GM12892 (cell line): Measurements from ENCODE around the gene GPR12.

Experiments
- POLR2A ChIP-seq: IDR thresholded peaks from 2 replicates; pipeline ENCODE4 v1.6.1; 2011; ENCODE audit warnings: low read depth, low read length, control low read depth
- POLR2AphosphoS5 ChIP-seq: IDR thresholded peaks from 2 replicates; pipeline ENCODE4 v1.6.1; 2011; ENCODE audit warnings: low read depth, low read length, control low read depth
- TAF1 ChIP-seq: IDR thresholded peaks from 2 replicates; pipeline ENCODE4 v1.6.1; 2011; ENCODE audit warnings: low read depth, mild to moderate bottlenecking, control low read depth, low read length, borderline replicate concordance

GRCh38 chr13:26772531-26772930 lies 11.9 kb upstream of the GPR12 start:
- TF ChIP-seq POLR2A (no peak), TAF1 (no peak), POLR2AphosphoS5 (no peak)
